GM12878 (cell line): ENCODE measurements around the gene RFK.

Experiments
- CHD1 ChIP-seq: IDR thresholded peaks from 2 replicates; pipeline ENCODE4 v1.6.1; 2012; ENCODE audit warnings: low read depth, low read length, improper control_type of control experiment
- HDGF ChIP-seq: fragments of 450-650 bp; IDR thresholded peaks from 2 replicates; pipeline ENCODE4 v1.6.1; 2016; ENCODE audit warnings: antibody characterized with exemption
- POLR2A ChIP-seq: IDR thresholded peaks from 2 replicates; pipeline ENCODE4 v1.6.1; 2011; ENCODE audit warnings: low read depth, mild to moderate bottlenecking, low read length
- RELB ChIP-seq: fragments of 450-650 bp; IDR thresholded peaks from 2 replicates; pipeline ENCODE4 v1.6.1; 2017; ENCODE audit warnings: low read depth, mild to moderate bottlenecking, moderate library complexity
- ZNF24 ChIP-seq: fragments of 450-650 bp; IDR thresholded peaks from 2 replicates; pipeline ENCODE4 v1.6.1; 2017; ENCODE audit warnings: antibody characterized with exemption, mild to moderate bottlenecking

DNA sequence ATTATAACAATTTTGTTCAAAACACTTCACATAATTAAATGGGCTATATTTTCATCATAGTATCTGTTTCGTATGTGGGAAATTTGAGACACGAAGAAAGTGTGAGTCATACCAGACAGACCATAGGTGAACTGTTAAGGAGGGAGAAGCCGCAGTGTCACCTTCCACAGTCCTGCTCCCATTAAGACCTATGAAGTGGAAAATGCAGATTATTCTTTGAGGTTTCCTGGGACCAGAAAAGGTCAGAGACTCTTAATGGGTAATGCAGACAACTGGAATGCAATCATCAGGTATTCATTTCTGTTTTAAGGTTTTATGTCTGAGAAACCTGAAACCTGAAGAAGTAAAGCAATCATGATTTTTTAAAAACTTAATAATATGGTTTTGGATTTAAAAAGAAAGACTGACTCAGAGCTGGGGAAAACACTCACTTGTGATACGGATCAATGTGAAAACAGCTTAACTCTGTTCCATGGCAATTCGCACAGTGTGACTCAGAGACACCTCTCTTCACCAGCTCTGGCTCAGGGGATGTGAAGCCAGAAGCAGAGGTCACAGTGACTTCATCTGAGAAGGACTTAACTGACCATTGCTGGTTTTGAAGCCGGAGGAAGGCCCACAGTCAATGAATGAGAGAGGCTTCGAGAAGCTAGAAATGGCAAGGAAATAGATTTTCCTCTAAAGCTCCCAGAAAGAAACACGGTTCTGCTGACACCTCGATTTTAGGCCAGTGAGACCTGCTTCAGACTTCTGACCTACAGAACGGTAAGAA lies 47.5 kb upstream of the RFK start:
- no peak for TF ChIP-seq CHD1
- TF ChIP-seq HDGF = no peak
- TF ChIP-seq RELB = peak; percentile 87
- TF ChIP-seq ZNF24 = 0 out of 2 replicates have a peak, but pooled peaks have one; percentile 13
- no peak for TF ChIP-seq POLR2A
